AG04450 (cell line): Measurements from ENCODE around the gene HNRNPM. TPM values are rescaled to one million over a fixed set of nuclear protein-coding genes. Genes with fewer than 3 reads are reported as not detected.

Experiments used
- CTCF ChIA-PET: fragments of 300-600, 350-600 bp; formaldehyde crosslinking; extraction: SDS; loops from one replicate; lab custom pipeline; 2022; ENCODE audit warnings: antibody characterized with exemption, inconsistent platforms; lab: Charles Lee
- POLR2A ChIA-PET: fragments of 350-600 bp; formaldehyde crosslinking; extraction: SDS; loops from one replicate; lab custom pipeline; 2021; ENCODE audit warnings: antibody characterized with exemption, inconsistent platforms; lab: Yijun Ruan, JAX
- DNase-seq: peaks from one replicate; pipeline ENCODE4 v3.0.0-alpha.2; 2011; ENCODE audit warnings: low read depth, low spot score
- H3K27ac ChIP-seq: one replicate; pipeline ENCODE4 v1.5.1; 2012; ENCODE audit warnings: low read depth, low read length, control low read depth
- H3K27me3 ChIP-seq: one replicate; pipeline ENCODE4 v1.6.0; 2012; ENCODE audit warnings: low read length; ENCODE audit not compliant: control insufficient read depth, insufficient read depth
- H3K4me3 ChIP-seq: 2 replicates; pipeline ENCODE4 v1.5.1; 2011; ENCODE audit warnings: mild to moderate bottlenecking, low read depth, low read length, control low read depth
- H3K9me3 ChIP-seq: 2 replicates; pipeline ENCODE4 v1.5.1; 2012; ENCODE audit warnings: low read length; ENCODE audit not compliant: control insufficient read depth, insufficient read depth
- CTCF ChIP-seq: IDR thresholded peaks from 2 replicates; pipeline ENCODE4 v1.5.1; 2011; ENCODE audit warnings: low read depth, low read length, control low read depth, inconsistent platforms
- polyA plus RNA-seq: library from polyadenylated mRNA; depleted of rRNA; stranded (reverse); fragments of >200 nt; gene quantifications from 2 replicates; pipeline ENCODE4 v1.2.3, GENCODE V29; 2011

Gene HNRNPM
- polyA plus RNA-seq, 1 experiment, result 122 TPM

DNA sequence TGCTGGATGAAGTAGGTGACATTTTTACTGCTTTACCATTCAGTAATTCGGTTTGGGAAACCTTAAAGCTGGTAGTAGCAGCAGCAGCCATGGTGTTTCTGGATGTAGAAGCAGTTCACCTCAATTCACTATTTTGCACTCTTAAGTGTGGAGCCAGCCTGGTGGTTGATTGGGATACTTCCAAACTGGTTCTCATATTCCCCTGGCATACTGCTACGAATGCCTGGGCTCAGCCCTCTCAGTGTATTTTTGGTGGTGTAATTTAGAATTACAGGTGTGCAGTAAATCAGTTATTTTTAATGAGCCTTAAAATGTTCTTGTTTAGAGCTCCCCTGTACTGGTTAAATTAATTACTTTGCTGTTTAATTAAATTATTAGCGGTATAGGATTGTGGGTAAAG lies 12.4 kb downstream of the HNRNPM start:
- no peak for TF ChIP-seq CTCF
- POLR2A ChIA-PET, result no interaction called here
- Histone ChIP-seq H3K27me3 (no peaks in the 10 kb centered on the region), H3K9me3 (no peaks in the 10 kb centered on the region), H3K4me3 (no peak overlapping the region), H3K27ac (no peak overlapping the region)
- DNase-seq, result no peak
- CTCF ChIA-PET, result interaction anchor here (0.9 to 1.2 kb wide), 3 partner anchors 11 to 104 kb away, joined by 3 to 5 read pairs (median 5); partner anchors contain the start of gene MARCHF2

- TF ChIP-seq CTCF, result no peak
- H3K4me3 ChIP-seq, result no peak overlapping the region
- POLR2A ChIA-PET, result no interaction called here
- CTCF ChIA-PET, result interaction anchor here (0.6 to 1.4 kb wide), 4 partner anchors 11 to 106 kb away, joined by 3 to 5 read pairs (median 4); partner anchors contain the start of gene MARCHF2
- H3K27me3 ChIP-seq, result no peaks in the 10 kb centered on the region
- no peaks in the 10 kb centered on the region for H3K9me3 ChIP-seq
- DNase-seq, result no peak
- no peak overlapping the region for H3K27ac ChIP-seq
Measured at GRCh38 chr19:8457827-8458226, 13.1 kb downstream of the HNRNPM start.

GRCh38 chr19:8458380-8458779 lies 13.6 kb downstream of the HNRNPM start:
- Histone ChIP-seq H3K27me3 (no peaks in the 10 kb centered on the region), H3K27ac (no peak overlapping the region), H3K4me3 (no peak overlapping the region), H3K9me3 (no peaks in the 10 kb centered on the region)
- ChIA-PET CTCF (interaction anchor here (1.2 to 1.4 kb wide), 2 partner anchors 12 to 105 kb away, joined by 3 to 5 read pairs; no protein-coding TSS in a partner anchor), POLR2A (no interaction called here)
- no peak for DNase-seq
- no peak for TF ChIP-seq CTCF

- TF ChIP-seq CTCF, result no peak
- DNase-seq, result no peak
Measured at GRCh38 chr19:8459095-8459494, 14.3 kb downstream of the HNRNPM start.

GRCh38 chr19:8459520-8460270 lies 14.9 kb downstream of the HNRNPM start:
- POLR2A ChIA-PET, result interaction anchor here (0.6 to 1.9 kb wide), 5 partner anchors 10 to 116 kb away, joined by 3 to 9 read pairs (median 5); partner anchors contain the start of gene HNRNPM
- CTCF ChIA-PET, result interaction anchor here (0.9 to 1.0 kb wide), 2 partner anchors 46 to 121 kb away, joined by 3 to 5 read pairs; partner anchors contain the start of gene MARCHF2

More at GRCh38 chr19:8459095-8459494, 14.3 kb downstream of the HNRNPM start:
- ChIA-PET POLR2A (interaction anchor here (1.1 to 1.9 kb wide), 3 partner anchors 10 to 36 kb away, joined by 5 to 9 read pairs (median 7); partner anchors contain the start of gene HNRNPM), CTCF (no interaction called here)
- H3K4me3 ChIP-seq, result no peak overlapping the region
- H3K27me3 ChIP-seq, result no peaks in the 10 kb centered on the region
- H3K27ac ChIP-seq, result no peak overlapping the region
- no peaks in the 10 kb centered on the region for H3K9me3 ChIP-seq

More at GRCh38 chr19:8459520-8460270, 14.9 kb downstream of the HNRNPM start:
- Histone ChIP-seq H3K4me3 (peak overlapping the region; percentile 31), H3K27me3 (no peaks in the 10 kb centered on the region), H3K27ac (peak overlapping the region; percentile 73), H3K9me3 (no peaks in the 10 kb centered on the region)
- TF ChIP-seq CTCF, result no peak
- peak; percentile 53 for DNase-seq
